WTC11 (cell line): ENCODE results near the gene MYLK. TPM values are rescaled to one million over a fixed set of nuclear protein-coding genes. Genes with fewer than 3 reads are reported as not detected.

Experiments used
- ATAC-seq: fragments of 200-7000 bp; cut with Tn5 transposase; 2 replicates; pipeline ENCODE4 v1.10.0; 2021; ENCODE audit warnings: mild to moderate bottlenecking, moderate library complexity
- CTCF ChIA-PET: fragments of 300-600 bp; sonication (Branson Sonifier 250); formaldehyde crosslinking; loops from one replicate; lab custom pipeline; 2021; ENCODE audit warnings: antibody characterized with exemption; lab: Charles Lee
- POLR2A ChIA-PET: fragments of 350-600 bp; sonication (Branson Sonifier 250); formaldehyde crosslinking; loops from one replicate; lab custom pipeline; 2021; ENCODE audit warnings: antibody characterized with exemption; lab: Charles Lee
- DNase-seq: peaks from one replicate; pipeline ENCODE4 v3.0.0; 2021; ENCODE audit warnings: low spot score
- H3K27ac Mint-ChIP-seq: 2 replicates; pipeline ENCODE4 v1.8.0; 2021; ENCODE audit warnings: mixed read lengths
- H3K27me3 Mint-ChIP-seq: 2 replicates; pipeline ENCODE4 v1.8.0; 2021; ENCODE audit warnings: low read depth, mild to moderate bottlenecking, moderate library complexity, mixed read lengths
- H3K36me3 Mint-ChIP-seq: 2 replicates; pipeline ENCODE4 v1.8.0; 2021; ENCODE audit warnings: mixed read lengths
- H3K4me1 Mint-ChIP-seq: 2 replicates; pipeline ENCODE4 v1.8.0; 2022; ENCODE audit warnings: mixed read lengths
- H3K4me3 Mint-ChIP-seq: 2 replicates; pipeline ENCODE4 v1.8.0; 2021; ENCODE audit warnings: mild to moderate bottlenecking, moderate library complexity, mixed read lengths
- H3K9me3 Mint-ChIP-seq: 2 replicates; pipeline ENCODE4 v1.8.0; 2021; ENCODE audit warnings: mixed read lengths
- AFF4 ChIP-seq: sonication (generic); formaldehyde crosslinking; IDR thresholded peaks from 2 replicates; pipeline ENCODE4 v1.8.1; 2023; ENCODE audit warnings: mild to moderate bottlenecking, missing genetic modification reagents, borderline replicate concordance
- ARID4B ChIP-seq: sonication (generic); formaldehyde crosslinking; IDR thresholded peaks from 2 replicates; pipeline ENCODE4 v1.8.0; 2023; ENCODE audit warnings: missing genetic modification reagents, mild to moderate bottlenecking, borderline replicate concordance
- CBFB ChIP-seq: sonication (generic); formaldehyde crosslinking; IDR thresholded peaks from 2 replicates; pipeline ENCODE4 v1.8.1; 2022; ENCODE audit warnings: mild to moderate bottlenecking, low read depth, missing genetic modification reagents
- CREB1 ChIP-seq: sonication (generic); formaldehyde crosslinking; IDR thresholded peaks from 2 replicates; pipeline ENCODE4 v1.8.0; 2023; ENCODE audit warnings: mild to moderate bottlenecking, missing genetic modification reagents
- CREM ChIP-seq: sonication (generic); formaldehyde crosslinking; IDR thresholded peaks from 2 replicates; pipeline ENCODE4 v1.8.1; 2022; ENCODE audit warnings: mild to moderate bottlenecking, missing genetic modification reagents, moderate library complexity
- E2F4 ChIP-seq: sonication (generic); formaldehyde crosslinking; IDR thresholded peaks from 2 replicates; pipeline ENCODE4 v1.8.1; 2022; ENCODE audit warnings: low read depth, mild to moderate bottlenecking, moderate library complexity, missing genetic modification reagents, borderline replicate concordance
- EMX1 ChIP-seq: fragments of 250-450 bp; sonication (Bioruptor Pico); IDR thresholded peaks from 2 replicates; pipeline ENCODE4 v1.8.0; 2021; ENCODE audit warnings: mild to moderate bottlenecking
- JAZF1 ChIP-seq: fragments of 250-450 bp; sonication (Bioruptor Pico); IDR thresholded peaks from 2 replicates; pipeline ENCODE4 v1.9.0; 2021; ENCODE audit warnings: moderate library complexity, mild to moderate bottlenecking, inconsistent platforms
- JUN ChIP-seq: sonication (generic); formaldehyde crosslinking; IDR thresholded peaks from 2 replicates; pipeline ENCODE4 v1.8.0; 2023; ENCODE audit warnings: mild to moderate bottlenecking, missing genetic modification reagents
- NFYB ChIP-seq: sonication (generic); formaldehyde crosslinking; conservative IDR thresholded peaks from 2 replicates; pipeline ENCODE4 v1.8.0; 2022; ENCODE audit warnings: low read depth, missing genetic modification reagents
- OVOL2 ChIP-seq: fragments of 250-450 bp; sonication (Bioruptor Pico); IDR thresholded peaks from 2 replicates; pipeline ENCODE4 v1.9.0; 2021; ENCODE audit warnings: mild to moderate bottlenecking, borderline replicate concordance
- SMAD3 ChIP-seq: sonication (generic); formaldehyde crosslinking; IDR thresholded peaks from 2 replicates; pipeline ENCODE4 v1.8.0; 2022; ENCODE audit warnings: missing genetic modification reagents, mild to moderate bottlenecking, borderline replicate concordance
- TEAD4 ChIP-seq: sonication (generic); formaldehyde crosslinking; IDR thresholded peaks from 2 replicates; pipeline ENCODE4 v1.8.0; 2022; ENCODE audit warnings: mild to moderate bottlenecking, missing genetic modification reagents
- ZNF138 ChIP-seq: sonication (generic); formaldehyde crosslinking; conservative IDR thresholded peaks from 2 replicates; pipeline ENCODE4 v1.8.1; 2022; ENCODE audit warnings: mild to moderate bottlenecking, moderate library complexity, missing genetic modification reagents
- total RNA-seq: library from RNA; stranded (reverse); gene quantifications from 3 replicates; pipeline ENCODE4 v1.2.3, GENCODE V29; 2021
- TF ChIP-seq, protein P1 (sequence below): sonication (generic); formaldehyde crosslinking; IDR thresholded peaks from 2 replicates; pipeline ENCODE4 v1.8.0; 2022; ENCODE audit warnings: missing genetic modification reagents
- TF ChIP-seq, protein P2 (sequence below): sonication (generic); formaldehyde crosslinking; IDR thresholded peaks from 2 replicates; pipeline ENCODE4 v1.8.0; 2022; ENCODE audit warnings: mild to moderate bottlenecking, missing genetic modification reagents
- TF ChIP-seq, protein P3 (sequence below): sonication (generic); formaldehyde crosslinking; IDR thresholded peaks from 2 replicates; pipeline ENCODE4 v1.8.0; 2022; ENCODE audit warnings: mild to moderate bottlenecking, missing genetic modification reagents

MYLK gene
- total RNA-seq, 1 experiment from 2014 or later: 10.4 TPM

DNA sequence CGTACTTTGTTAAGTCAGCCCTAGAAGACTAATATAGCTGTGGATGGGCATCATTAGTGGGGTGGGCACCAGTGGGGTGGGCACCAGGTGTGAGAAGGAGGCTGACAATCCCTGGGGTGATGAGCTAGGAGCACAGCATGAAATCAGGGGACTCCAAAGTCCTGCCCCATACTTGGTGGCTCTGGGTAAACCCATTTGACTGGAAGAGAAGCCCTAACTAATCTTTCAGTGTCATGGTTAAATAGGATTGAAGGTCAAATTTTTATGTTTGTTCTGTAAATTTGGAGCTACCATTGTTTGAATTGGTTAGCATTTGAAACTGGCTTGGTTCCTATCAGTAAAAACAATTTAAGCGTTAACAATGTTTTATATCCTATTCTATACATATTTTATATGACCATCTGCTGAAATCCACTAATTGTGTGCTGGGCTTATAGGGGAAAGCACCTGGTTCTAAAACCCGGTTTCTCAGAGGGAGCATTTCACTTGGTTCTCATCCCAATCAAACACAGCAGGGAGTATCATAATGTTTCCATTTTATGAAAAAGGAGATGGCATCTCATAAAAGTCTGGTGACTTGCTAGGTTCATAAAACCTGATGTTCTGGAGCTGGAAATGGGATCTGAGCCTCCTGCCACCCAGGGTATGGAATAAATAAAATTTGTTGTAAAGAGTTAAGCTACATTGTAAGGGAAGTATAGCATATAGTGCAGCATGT, 211.5 kb downstream of the MYLK start:
- no peak for DNase-seq
- H3K27me3 Mint-ChIP-seq: no peaks in the 10 kb centered on the region
- POLR2A ChIA-PET: no interaction called here

DNA sequence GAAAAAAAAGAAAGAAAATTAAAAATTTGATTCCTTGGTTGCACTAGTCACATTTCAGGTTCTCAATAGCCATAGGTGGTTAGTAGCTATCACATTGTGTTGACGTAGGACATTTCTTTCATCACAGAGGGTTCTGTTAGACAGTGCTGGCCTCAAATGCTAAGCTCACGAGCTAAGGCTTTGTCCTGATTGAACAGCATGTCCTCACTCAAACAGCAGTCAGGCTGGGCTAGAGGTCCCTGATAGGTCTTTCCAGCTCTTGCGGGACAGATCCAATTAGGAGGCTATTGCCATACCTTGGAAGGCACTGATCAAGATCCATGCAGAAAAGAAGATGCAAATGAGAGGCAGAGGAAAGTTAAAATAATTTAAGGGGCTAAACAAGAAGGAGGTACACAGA, 213.4 kb downstream of the MYLK start:
- H3K27ac Mint-ChIP-seq: no peak overlapping the region
- ATAC-seq: no peak
- no peaks in the 10 kb centered on the region for H3K36me3 Mint-ChIP-seq
- peaks cover 5% of the 10 kb centered on the region for H3K4me1 Mint-ChIP-seq
- H3K9me3 Mint-ChIP-seq: no peaks in the 10 kb centered on the region
- H3K27me3 Mint-ChIP-seq: peaks cover 4% of the 10 kb centered on the region
- ChIA-PET POLR2A (no interaction called here), CTCF (interaction anchor here (1.1 to 2.4 kb wide), 3 partner anchors 18 to 53 kb away, joined by 3 to 10 read pairs (median 4); no protein-coding TSS in a partner anchor)
- H3K4me3 Mint-ChIP-seq: no peak overlapping the region
- no peak for DNase-seq
- TF ChIP-seq CREB1 (no peak), CBFB (no peak), ARID4B (CRISPR knock-in tag) (no peak), E2F4 (CRISPR knock-in tag) (no peak), OVOL2 (CRISPR knock-in tag) (no peak), EMX1 (CRISPR knock-in tag) (no peak)
- TF ChIP-seq, protein P1, sequence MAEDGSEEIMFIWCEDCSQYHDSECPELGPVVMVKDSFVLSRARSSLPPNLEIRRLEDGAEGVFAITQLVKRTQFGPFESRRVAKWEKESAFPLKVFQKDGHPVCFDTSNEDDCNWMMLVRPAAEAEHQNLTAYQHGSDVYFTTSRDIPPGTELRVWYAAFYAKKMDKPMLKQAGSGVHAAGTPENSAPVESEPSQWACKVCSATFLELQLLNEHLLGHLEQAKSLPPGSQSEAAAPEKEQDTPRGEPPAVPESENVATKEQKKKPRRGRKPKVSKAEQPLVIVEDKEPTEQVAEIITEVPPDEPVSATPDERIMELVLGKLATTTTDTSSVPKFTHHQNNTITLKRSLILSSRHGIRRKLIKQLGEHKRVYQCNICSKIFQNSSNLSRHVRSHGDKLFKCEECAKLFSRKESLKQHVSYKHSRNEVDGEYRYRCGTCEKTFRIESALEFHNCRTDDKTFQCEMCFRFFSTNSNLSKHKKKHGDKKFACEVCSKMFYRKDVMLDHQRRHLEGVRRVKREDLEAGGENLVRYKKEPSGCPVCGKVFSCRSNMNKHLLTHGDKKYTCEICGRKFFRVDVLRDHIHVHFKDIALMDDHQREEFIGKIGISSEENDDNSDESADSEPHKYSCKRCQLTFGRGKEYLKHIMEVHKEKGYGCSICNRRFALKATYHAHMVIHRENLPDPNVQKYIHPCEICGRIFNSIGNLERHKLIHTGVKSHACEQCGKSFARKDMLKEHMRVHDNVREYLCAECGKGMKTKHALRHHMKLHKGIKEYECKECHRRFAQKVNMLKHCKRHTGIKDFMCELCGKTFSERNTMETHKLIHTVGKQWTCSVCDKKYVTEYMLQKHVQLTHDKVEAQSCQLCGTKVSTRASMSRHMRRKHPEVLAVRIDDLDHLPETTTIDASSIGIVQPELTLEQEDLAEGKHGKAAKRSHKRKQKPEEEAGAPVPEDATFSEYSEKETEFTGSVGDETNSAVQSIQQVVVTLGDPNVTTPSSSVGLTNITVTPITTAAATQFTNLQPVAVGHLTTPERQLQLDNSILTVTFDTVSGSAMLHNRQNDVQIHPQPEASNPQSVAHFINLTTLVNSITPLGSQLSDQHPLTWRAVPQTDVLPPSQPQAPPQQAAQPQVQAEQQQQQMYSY (CRISPR knock-in tag): no peak

More for the DNA sequence above, 211.5 kb downstream of the MYLK start:
- Mint-ChIP-seq H3K36me3 (no peaks in the 10 kb centered on the region), H3K27ac (no peak overlapping the region), H3K4me1 (peaks cover 5% of the 10 kb centered on the region), H3K9me3 (no peaks in the 10 kb centered on the region), H3K4me3 (no peak overlapping the region)
- ATAC-seq: no peak
- CTCF ChIA-PET: interaction anchor here (0.7 to 2.4 kb wide), 4 partner anchors 30 to 53 kb away, joined by 4 to 10 read pairs (median 4); no protein-coding TSS in a partner anchor
- TF ChIP-seq JUN (no peak), JAZF1 (no peak), TEAD4 (no peak), SMAD3 (CRISPR knock-in tag) (no peak), ZNF138 (CRISPR knock-in tag) (no peak), CREM (CRISPR knock-in tag) (no peak), AFF4 (CRISPR knock-in tag) (no peak), NFYB (CRISPR knock-in tag) (no peak)
- TF ChIP-seq, protein P2, sequence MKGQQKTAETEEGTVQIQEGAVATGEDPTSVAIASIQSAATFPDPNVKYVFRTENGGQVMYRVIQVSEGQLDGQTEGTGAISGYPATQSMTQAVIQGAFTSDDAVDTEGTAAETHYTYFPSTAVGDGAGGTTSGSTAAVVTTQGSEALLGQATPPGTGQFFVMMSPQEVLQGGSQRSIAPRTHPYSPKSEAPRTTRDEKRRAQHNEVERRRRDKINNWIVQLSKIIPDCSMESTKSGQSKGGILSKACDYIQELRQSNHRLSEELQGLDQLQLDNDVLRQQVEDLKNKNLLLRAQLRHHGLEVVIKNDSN (CRISPR knock-in tag): no peak
- TF ChIP-seq, protein P3, sequence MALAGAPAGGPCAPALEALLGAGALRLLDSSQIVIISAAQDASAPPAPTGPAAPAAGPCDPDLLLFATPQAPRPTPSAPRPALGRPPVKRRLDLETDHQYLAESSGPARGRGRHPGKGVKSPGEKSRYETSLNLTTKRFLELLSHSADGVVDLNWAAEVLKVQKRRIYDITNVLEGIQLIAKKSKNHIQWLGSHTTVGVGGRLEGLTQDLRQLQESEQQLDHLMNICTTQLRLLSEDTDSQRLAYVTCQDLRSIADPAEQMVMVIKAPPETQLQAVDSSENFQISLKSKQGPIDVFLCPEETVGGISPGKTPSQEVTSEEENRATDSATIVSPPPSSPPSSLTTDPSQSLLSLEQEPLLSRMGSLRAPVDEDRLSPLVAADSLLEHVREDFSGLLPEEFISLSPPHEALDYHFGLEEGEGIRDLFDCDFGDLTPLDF (CRISPR knock-in tag): no peak
- TF ChIP-seq, all 79 proteins: peak for 0
